Measurements from ENCODE around the gene TMEM179.

Gene TMEM179

GRCh38 chr14:104598039-104598909 lies 6.3 kb downstream of the TMEM179 start:
- no peak for DNase-seq

GRCh38 chr14:104597576-104597975 lies 7.0 kb downstream of the TMEM179 start:
- DNase-seq: no peak

DNA sequence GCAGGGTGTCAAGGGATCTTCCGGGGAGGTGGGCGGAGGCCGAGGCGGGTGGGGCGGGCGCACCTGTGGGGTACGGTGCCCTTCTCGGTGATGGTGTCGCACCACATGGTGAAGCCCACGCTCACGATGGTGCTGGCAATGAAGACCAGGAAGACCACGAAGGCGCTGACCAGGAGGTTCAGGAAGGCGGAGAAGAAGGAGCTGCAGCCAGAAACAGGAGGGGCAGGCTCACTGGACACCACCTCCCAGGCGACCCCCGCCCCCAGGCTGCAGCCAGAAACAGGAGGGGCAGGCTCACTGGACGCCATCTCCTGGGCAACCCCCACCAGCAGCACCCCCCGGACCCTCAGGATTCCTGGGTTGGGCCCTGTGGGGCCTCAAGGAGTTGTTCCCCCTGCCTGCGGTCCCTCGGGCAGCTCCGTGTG lies 7.6 kb downstream of the TMEM179 start:
- DNase-seq: no peak

GRCh38 chr14:104596451-104596918 lies 8.1 kb downstream of the TMEM179 start:
- no peak for DNase-seq

GRCh38 chr14:104595911-104596450 lies 8.6 kb downstream of the TMEM179 start:
- no peak for DNase-seq

GRCh38 chr14:104595116-104595675 lies 9.4 kb downstream of the TMEM179 start:
- DNase-seq: no peak

GRCh38 chr14:104594310-104595046 lies 10.1 kb downstream of the TMEM179 start:
- no peak for DNase-seq

DNA sequence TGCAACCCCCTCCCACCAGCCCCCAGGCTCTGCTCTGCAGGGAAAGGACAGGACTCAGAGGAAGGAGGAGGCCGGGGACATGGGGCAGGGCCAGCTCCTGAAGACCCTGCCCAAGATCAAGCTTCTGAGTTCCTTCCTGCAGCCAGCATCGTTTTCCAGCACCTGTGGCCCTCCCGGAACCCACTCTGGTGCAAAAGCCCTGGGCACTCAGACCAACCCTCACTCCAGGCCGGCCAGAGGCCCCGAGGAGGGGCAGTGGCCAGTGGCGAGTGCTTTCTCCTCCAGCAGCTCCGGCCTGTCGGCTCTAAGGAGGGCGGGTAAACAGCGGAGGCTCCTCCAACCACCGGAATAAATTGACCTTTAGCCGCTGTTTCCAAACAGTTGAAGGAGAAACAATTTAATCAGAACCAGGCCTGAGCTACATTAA lies 10.8 kb downstream of the TMEM179 start:
- DNase-seq: no peak

- no peak for DNase-seq
Observed at GRCh38 chr14:104593241-104593701, 11.3 kb downstream of the TMEM179 start.

DNA sequence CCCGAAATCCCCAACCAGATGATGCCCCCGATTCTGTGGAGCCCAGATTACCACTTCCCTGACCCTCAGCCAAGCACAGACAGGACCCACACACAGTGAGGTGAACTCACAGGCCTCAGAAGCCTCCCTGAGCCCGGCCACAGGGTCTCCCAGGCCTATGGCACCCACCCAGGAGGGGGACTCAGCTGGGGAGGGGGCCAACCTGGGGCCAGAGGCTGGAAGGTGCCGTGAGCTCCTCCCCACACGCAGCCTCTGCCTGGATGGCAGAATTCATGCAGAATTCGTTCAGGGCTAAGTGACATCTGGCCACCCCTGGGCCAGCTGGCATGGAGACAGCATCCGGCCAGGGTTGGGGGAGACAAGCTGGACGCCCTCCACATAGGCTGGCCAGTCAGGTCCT lies 11.8 kb downstream of the TMEM179 start:
- no peak for DNase-seq

- no peak for DNase-seq
Observed at GRCh38 chr14:104592292-104592672, 12.3 kb downstream of the TMEM179 start.

- no peak for DNase-seq
Observed at GRCh38 chr14:104591506-104592291, 12.9 kb downstream of the TMEM179 start.

- no peak for DNase-seq
Observed at GRCh38 chr14:104591031-104591430, 13.5 kb downstream of the TMEM179 start.

GRCh38 chr14:104590240-104590965 lies 14.2 kb downstream of the TMEM179 start:
- no peak for DNase-seq

GRCh38 chr14:104589338-104590195 lies 15.0 kb downstream of the TMEM179 start:
- no peak for DNase-seq

DNA sequence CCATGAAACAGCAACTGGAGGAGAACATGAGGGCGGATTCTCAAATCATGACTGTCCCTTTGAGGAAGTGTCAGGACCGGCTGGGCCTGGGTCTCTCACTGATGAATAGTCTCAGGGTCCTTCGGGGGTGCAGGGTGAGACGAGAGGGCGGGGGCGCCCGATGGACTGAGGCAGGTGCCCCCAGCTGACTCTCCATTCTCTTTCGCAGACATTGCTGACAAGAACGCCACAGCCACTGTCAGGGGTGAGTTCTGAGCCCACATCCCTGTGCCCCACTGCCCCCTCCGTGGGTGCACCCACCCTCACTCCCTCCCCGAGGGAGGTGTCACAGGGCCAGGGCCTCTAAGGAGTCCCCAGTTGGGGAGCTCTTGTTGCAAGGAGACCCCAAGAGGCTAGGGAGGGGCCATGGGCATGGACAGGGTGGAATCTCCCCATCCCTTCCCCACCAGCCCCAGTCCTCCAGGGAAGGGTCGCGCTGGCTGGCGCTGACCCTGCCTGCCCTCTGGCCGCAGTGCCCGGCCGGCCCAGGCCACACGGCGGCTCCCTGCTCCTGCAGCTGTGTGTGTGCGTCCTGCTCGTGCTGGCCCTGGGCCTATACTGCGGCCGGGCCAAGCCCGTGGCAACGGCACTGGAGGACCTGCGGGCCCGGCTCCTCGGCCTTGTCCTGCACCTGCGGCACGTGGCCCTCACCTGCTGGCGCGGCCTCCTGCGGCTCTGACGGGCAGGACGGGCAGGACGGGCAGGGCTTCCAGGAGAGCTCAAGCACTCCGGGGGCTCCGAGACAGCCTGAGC lies 16.3 kb downstream of the TMEM179 start:
- DNase-seq: peak in 1 of 2 experiments; percentile 42

DNA sequence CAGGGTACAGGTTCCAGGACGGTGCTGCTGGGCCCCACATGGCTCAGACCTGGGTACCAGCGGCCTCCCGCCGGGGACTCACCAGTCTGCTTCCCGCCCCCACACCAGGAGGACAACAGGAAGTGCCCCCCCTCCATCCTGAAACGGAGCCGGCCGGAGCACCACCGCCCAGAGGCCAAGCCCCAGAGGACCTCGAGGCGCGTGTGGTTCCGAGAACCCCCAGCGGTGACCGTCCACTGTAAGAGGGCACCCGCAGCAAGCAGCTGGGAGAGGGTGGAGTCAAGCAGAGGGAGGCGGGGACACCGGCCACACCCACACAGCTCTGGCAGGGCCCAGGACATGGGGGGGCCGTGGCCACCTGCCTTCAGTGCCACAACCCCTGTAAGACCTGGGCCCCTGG lies 16.9 kb downstream of the TMEM179 start:
- no peak for DNase-seq

GRCh38 chr14:104586832-104587620 lies 17.5 kb downstream of the TMEM179 start:
- no peak for DNase-seq

Measured in NCI-H526 (cell line).